HCT116 (cell line): Measurements from ENCODE around the gene RPS6KA2.

ENCODE experiments used
- ATF3 ChIP-seq: IDR thresholded peaks from 2 replicates; pipeline ENCODE4 v1.6.1; 2012
- CEBPB ChIP-seq: IDR thresholded peaks from 2 replicates; pipeline ENCODE4 v1.6.1; 2012; ENCODE audit warnings: low read depth
- CTCF ChIP-seq, 3 experiments: fragments of 200-600 bp in 1 of 3; sonication (generic) in 1 of 3; IDR thresholded peaks in 2 of 3; conservative IDR thresholded peaks in 1 of 3; 2 replicates each; pipeline ENCODE4 v1.5.1; 2012 to 2017; ENCODE audit warnings: low read depth in 2 of 3, low read length in 2 of 3, antibody characterized with exemption in 1 of 3, borderline replicate concordance in 1 of 3, control low read depth in 1 of 3, mild to moderate bottlenecking in 1 of 3, mixed read lengths in 1 of 3, mixed run types in 1 of 3, moderate library complexity in 1 of 3; ENCODE audit not compliant: insufficient read depth in 1 of 3
- EGR1 ChIP-seq: IDR thresholded peaks from 2 replicates; pipeline ENCODE4 v1.6.1; 2012; ENCODE audit warnings: low read depth
- MAX ChIP-seq: IDR thresholded peaks from 2 replicates; pipeline ENCODE4 v1.6.1; 2012
- POLR2A ChIP-seq: IDR thresholded peaks from 2 replicates; pipeline ENCODE4 v1.7.0; 2011; ENCODE audit warnings: borderline replicate concordance; ENCODE audit not compliant: insufficient read depth, insufficient read length; ENCODE audit errors: extremely low read depth
- POLR2AphosphoS5 ChIP-seq: IDR thresholded peaks from 2 replicates; pipeline ENCODE4 v1.6.1; 2011; ENCODE audit warnings: mild to moderate bottlenecking, low read depth, low read length, moderate library complexity
- RAD21 ChIP-seq: IDR thresholded peaks from 2 replicates; pipeline ENCODE4 v1.6.1; 2012; ENCODE audit warnings: low read depth, mild to moderate bottlenecking
- REST ChIP-seq: IDR thresholded peaks from 2 replicates; pipeline ENCODE4 v1.6.1; 2012; ENCODE audit warnings: low read depth
- YY1 ChIP-seq: IDR thresholded peaks from 2 replicates; pipeline ENCODE4 v1.6.1; 2011; ENCODE audit warnings: low read length, low read depth, moderate library complexity, mild to moderate bottlenecking; ENCODE audit not compliant: insufficient replicate concordance; ENCODE audit errors: extremely low read depth
- ZBTB33 ChIP-seq: IDR thresholded peaks from 2 replicates; pipeline ENCODE4 v1.6.1; 2011; ENCODE audit warnings: mild to moderate bottlenecking, low read length, moderate library complexity; ENCODE audit not compliant: insufficient replicate concordance; ENCODE audit errors: extremely low read depth
- ZFX ChIP-seq: fragments of 450-650 bp; IDR thresholded peaks from 2 replicates; pipeline ENCODE4 v1.6.1; 2017

- TF ChIP-seq POLR2A (no peak), CTCF (IDR thresholded peaks at IDR 0.05 in 2 of 3, conservative IDR thresholded peaks at IDR 0.05 in 1 of 3; ENCODE audit: borderline replicate concordance in 1 of 3, insufficient read depth in 1 of 3, low read depth in 2 of 3, low read length in 2 of 3) (no peak), ATF3 (no peak), POLR2AphosphoS5 (no peak), RAD21 (no peak), ZFX (no peak), MAX (no peak), REST (no peak), EGR1 (no peak), ZBTB33 (no peak), YY1 (no peak), CEBPB (no peak)
Measured at GRCh38 chr6:166408936-166409755, 217.9 kb downstream of the RPS6KA2 start.
